Measurements from ENCODE around the gene MPP1.

MPP1 gene

GRCh38 chrX:154822029-154822428 lies 16.7 kb upstream of the MPP1 start:
- no peak overlapping the region for H3K23ac ChIP-seq (ENCODE audit: low read depth, low read length, poor library complexity)
- no peak overlapping the region for H3K27ac ChIP-seq (replicated peaks; ENCODE audit: low read length)
- H3K18ac ChIP-seq (ENCODE audit: low read length) = no peak overlapping the region
- H2AK5ac ChIP-seq (ENCODE audit: low read depth, low read length) = no peak overlapping the region
- H2BK15ac ChIP-seq (ENCODE audit: low read length) = no peak overlapping the region
- no peak overlapping the region for H3K4me3 ChIP-seq (ENCODE audit: low read length in 2 of 2)
- no peak overlapping the region for H4K8ac ChIP-seq (ENCODE audit: low read depth, low read length)
- H3K4me1 ChIP-seq (ENCODE audit: control insufficient read depth in 2 of 2, insufficient read depth in 1 of 2, low read depth in 1 of 2, low read length in 2 of 2) = peaks cover 0 to 3% of the 10 kb centered on the region in 2 donors
- H2BK5ac ChIP-seq (ENCODE audit: low read length) = no peak overlapping the region
- H3K9ac ChIP-seq (ENCODE audit: low read depth, low read length, poor library complexity) = no peak overlapping the region
- no peak overlapping the region for H3K4ac ChIP-seq (ENCODE audit: low read length)
- DNase-seq (ENCODE audit: low spot score) = no peak
- no peak overlapping the region for H2BK12ac ChIP-seq (ENCODE audit: low read length)
- no peaks in the 10 kb centered on the region for H3K9me3 ChIP-seq (replicated peaks in 1 of 2; ENCODE audit: control insufficient read depth in 2 of 2, insufficient read depth in 1 of 2, low read depth in 1 of 2, low read length in 2 of 2)
- H3K14ac ChIP-seq (ENCODE audit: low read length) = no peak overlapping the region
- H3K79me1 ChIP-seq (ENCODE audit: low read depth, low read length) = no peaks in the 10 kb centered on the region
- H4K91ac ChIP-seq (ENCODE audit: low read depth, low read length, poor library complexity) = no peak overlapping the region
- H2AFZ ChIP-seq (ENCODE audit: low read length) = no peak overlapping the region
- peaks cover 0 to 19% (median 0%) of the 10 kb centered on the region in 3 experiments for H3K27me3 ChIP-seq (ENCODE audit: control insufficient read depth in 3 of 3, insufficient read depth in 3 of 3, low read depth in 1 of 3, low read length in 3 of 3)
- WGBS, 2 donors (ENCODE audit: extremely low coverage in 2 of 2, insufficient read length in 2 of 2, insufficient replicate concordance in 1 of 2) = no CpG with 5 or more reads among the region's 3 CpGs
- no peaks in the 10 kb centered on the region for H3K36me3 ChIP-seq (replicated peaks in 1 of 2; ENCODE audit: control insufficient read depth in 2 of 2, insufficient read depth in 2 of 2, low read length in 2 of 2)
- H3K4me2 ChIP-seq (ENCODE audit: insufficient read depth, low read length, poor library complexity, severe bottlenecking) = no peak overlapping the region
- no peak overlapping the region for H2BK120ac ChIP-seq (ENCODE audit: low read depth, low read length)

GRCh38 chrX:154821523-154821922 lies 16.2 kb upstream of the MPP1 start:
- no peak for DNase-seq (ENCODE audit: low spot score)
- Histone ChIP-seq H3K9ac (ENCODE audit: low read depth, low read length, poor library complexity) (no peak overlapping the region), H2BK15ac (ENCODE audit: low read length) (no peak overlapping the region), H3K4me2 (ENCODE audit: insufficient read depth, low read length, poor library complexity, severe bottlenecking) (no peak overlapping the region), H3K23ac (ENCODE audit: low read depth, low read length, poor library complexity) (no peak overlapping the region), H3K14ac (ENCODE audit: low read length) (no peak overlapping the region), H2BK5ac (ENCODE audit: low read length) (no peak overlapping the region), H3K18ac (ENCODE audit: low read length) (no peak overlapping the region), H3K4ac (ENCODE audit: low read length) (no peak overlapping the region), H2AFZ (ENCODE audit: low read length) (no peak overlapping the region), H3K4me3 (ENCODE audit: low read length in 2 of 2) (no peak overlapping the region), H2BK12ac (ENCODE audit: low read length) (no peak overlapping the region), H3K36me3 (replicated peaks in 1 of 2; ENCODE audit: control insufficient read depth in 2 of 2, insufficient read depth in 2 of 2, low read length in 2 of 2) (no peaks in the 10 kb centered on the region), H3K27me3 (ENCODE audit: control insufficient read depth in 3 of 3, insufficient read depth in 3 of 3, low read depth in 1 of 3, low read length in 3 of 3) (peaks cover 0 to 19% (median 0%) of the 10 kb centered on the region in 3 experiments), H2AK5ac (ENCODE audit: low read depth, low read length) (no peak overlapping the region), H3K27ac (replicated peaks; ENCODE audit: low read length) (no peak overlapping the region), H4K8ac (ENCODE audit: low read depth, low read length) (no peak overlapping the region), H3K4me1 (ENCODE audit: control insufficient read depth in 2 of 2, insufficient read depth in 1 of 2, low read depth in 1 of 2, low read length in 2 of 2) (peaks cover 0 to 3% of the 10 kb centered on the region in 2 donors), H2BK120ac (ENCODE audit: low read depth, low read length) (no peak overlapping the region), H4K91ac (ENCODE audit: low read depth, low read length, poor library complexity) (no peak overlapping the region), H3K79me1 (ENCODE audit: low read depth, low read length) (no peaks in the 10 kb centered on the region), H3K9me3 (replicated peaks in 1 of 2; ENCODE audit: control insufficient read depth in 2 of 2, insufficient read depth in 1 of 2, low read depth in 1 of 2, low read length in 2 of 2) (no peaks in the 10 kb centered on the region)

- no peak overlapping the region for H3K27ac ChIP-seq (replicated peaks; ENCODE audit: low read length)
- no peak overlapping the region for H4K8ac ChIP-seq (ENCODE audit: low read depth, low read length)
- no peak overlapping the region for H3K23ac ChIP-seq (ENCODE audit: low read depth, low read length, poor library complexity)
- H3K4me3 ChIP-seq (ENCODE audit: low read length in 2 of 2) = no peak overlapping the region
- no peak for DNase-seq (ENCODE audit: low spot score)
- H2BK120ac ChIP-seq (ENCODE audit: low read depth, low read length) = no peak overlapping the region
- H4K91ac ChIP-seq (ENCODE audit: low read depth, low read length, poor library complexity) = no peak overlapping the region
- no peaks in the 10 kb centered on the region for H3K9me3 ChIP-seq (replicated peaks in 1 of 2; ENCODE audit: control insufficient read depth in 2 of 2, insufficient read depth in 1 of 2, low read depth in 1 of 2, low read length in 2 of 2)
- no peak overlapping the region for H2BK5ac ChIP-seq (ENCODE audit: low read length)
- H3K4ac ChIP-seq (ENCODE audit: low read length) = no peak overlapping the region
- peak overlapping the region; percentile 28 for H2AFZ ChIP-seq (ENCODE audit: low read length)
- no peak overlapping the region for H2BK12ac ChIP-seq (ENCODE audit: low read length)
- H3K14ac ChIP-seq (ENCODE audit: low read length) = no peak overlapping the region
- peaks cover 0 to 24% (median 0%) of the 10 kb centered on the region in 3 experiments for H3K27me3 ChIP-seq (ENCODE audit: control insufficient read depth in 3 of 3, insufficient read depth in 3 of 3, low read depth in 1 of 3, low read length in 3 of 3)
- no peak overlapping the region for H3K9ac ChIP-seq (ENCODE audit: low read depth, low read length, poor library complexity)
- no CpG with 5 or more reads among the region's 7 CpGs for WGBS, 2 donors (ENCODE audit: extremely low coverage in 2 of 2, insufficient read length in 2 of 2, insufficient replicate concordance in 1 of 2)
- H3K4me2 ChIP-seq (ENCODE audit: insufficient read depth, low read length, poor library complexity, severe bottlenecking) = no peak overlapping the region
- no peak overlapping the region for H2AK5ac ChIP-seq (ENCODE audit: low read depth, low read length)
- H2BK15ac ChIP-seq (ENCODE audit: low read length) = no peak overlapping the region
- no peaks in the 10 kb centered on the region for H3K79me1 ChIP-seq (ENCODE audit: low read depth, low read length)
- no peak overlapping the region for H3K18ac ChIP-seq (ENCODE audit: low read length)
- H3K36me3 ChIP-seq (replicated peaks in 1 of 2; ENCODE audit: control insufficient read depth in 2 of 2, insufficient read depth in 2 of 2, low read length in 2 of 2) = no peaks in the 10 kb centered on the region
- peaks cover 0 to 3% of the 10 kb centered on the region in 2 donors for H3K4me1 ChIP-seq (ENCODE audit: control insufficient read depth in 2 of 2, insufficient read depth in 1 of 2, low read depth in 1 of 2, low read length in 2 of 2)
These were observed 14.6 kb upstream of the MPP1 start for GRCh38 chrX:154819771-154820341.

GRCh38 chrX:154818916-154819770 lies 13.9 kb upstream of the MPP1 start:
- Histone ChIP-seq H3K18ac (ENCODE audit: low read length) (no peak overlapping the region), H2BK15ac (ENCODE audit: low read length) (no peak overlapping the region), H3K14ac (ENCODE audit: low read length) (no peak overlapping the region), H4K8ac (ENCODE audit: low read depth, low read length) (no peak overlapping the region), H2BK12ac (ENCODE audit: low read length) (no peak overlapping the region), H3K23ac (ENCODE audit: low read depth, low read length, poor library complexity) (no peak overlapping the region), H3K9me3 (replicated peaks in 1 of 2; ENCODE audit: control insufficient read depth in 2 of 2, insufficient read depth in 1 of 2, low read depth in 1 of 2, low read length in 2 of 2) (no peaks in the 10 kb centered on the region), H3K4me3 (ENCODE audit: low read length in 2 of 2) (no peak overlapping the region), H3K27me3 (ENCODE audit: control insufficient read depth in 3 of 3, insufficient read depth in 3 of 3, low read depth in 1 of 3, low read length in 3 of 3) (peaks cover 0 to 30% (median 0%) of the 10 kb centered on the region in 3 experiments), H2AFZ (ENCODE audit: low read length) (peak overlapping the region; percentile 28), H3K27ac (replicated peaks; ENCODE audit: low read length) (no peak overlapping the region), H3K4ac (ENCODE audit: low read length) (no peak overlapping the region), H2BK120ac (ENCODE audit: low read depth, low read length) (no peak overlapping the region), H3K4me2 (ENCODE audit: insufficient read depth, low read length, poor library complexity, severe bottlenecking) (no peak overlapping the region), H4K91ac (ENCODE audit: low read depth, low read length, poor library complexity) (no peak overlapping the region), H3K9ac (ENCODE audit: low read depth, low read length, poor library complexity) (no peak overlapping the region), H3K36me3 (replicated peaks in 1 of 2; ENCODE audit: control insufficient read depth in 2 of 2, insufficient read depth in 2 of 2, low read length in 2 of 2) (no peaks in the 10 kb centered on the region), H2AK5ac (ENCODE audit: low read depth, low read length) (no peak overlapping the region), H3K79me1 (ENCODE audit: low read depth, low read length) (no peaks in the 10 kb centered on the region), H3K4me1 (ENCODE audit: control insufficient read depth in 2 of 2, insufficient read depth in 1 of 2, low read depth in 1 of 2, low read length in 2 of 2) (peaks cover 0 to 3% of the 10 kb centered on the region in 2 donors), H2BK5ac (ENCODE audit: low read length) (no peak overlapping the region)
- WGBS, 2 donors (ENCODE audit: extremely low coverage in 2 of 2, insufficient read length in 2 of 2, insufficient replicate concordance in 1 of 2) = no CpG with 5 or more reads among the region's 11 CpGs
- DNase-seq (ENCODE audit: low spot score) = no peak

Measured in neuronal stem cell (in vitro differentiated cells).